ENCODE measurements around the gene STAT1. TPM values are rescaled to one million over a fixed set of nuclear protein-coding genes. Genes with fewer than 3 reads are reported as not detected.
"Not testable (repeated sequence)": the region's sequence is repeated elsewhere in the genome, so short reads cannot be mapped to it uniquely, and the experiment has no call there.

Gene STAT1
- total RNA-seq, 1 donor from 2014 or later, result 139 TPM

GRCh38 chr2:190973726-190974628, 40.0 kb downstream of the STAT1 start:
- Mint-ChIP-seq H3K9me3 (no peaks in the 10 kb centered on the region), H3K4me1 (ENCODE audit: low read depth) (peaks cover 41% of the 10 kb centered on the region), H3K27me3 (ENCODE audit: low read depth) (no peaks in the 10 kb centered on the region), H3K36me3 (ENCODE audit: low read depth) (peaks cover 95% of the 10 kb centered on the region), H3K4me3 (ENCODE audit: low read depth) (no peak overlapping the region), H3K27ac (peak overlapping the region; percentile 73)
- intact Hi-C loops (cut with micrococcal nuclease), result no loop called here
- DNase-seq (ENCODE audit: low spot score), result no peak

- H3K9me3 Mint-ChIP-seq, result no peaks in the 10 kb centered on the region
- H3K4me3 Mint-ChIP-seq (ENCODE audit: low read depth), result no peak overlapping the region
- DNase-seq (ENCODE audit: low spot score), result no peak
- peaks cover 34% of the 10 kb centered on the region for H3K4me1 Mint-ChIP-seq (ENCODE audit: low read depth)
- H3K36me3 Mint-ChIP-seq (ENCODE audit: low read depth), result peaks cover 94% of the 10 kb centered on the region
- intact Hi-C loops (cut with micrococcal nuclease), result no loop called here
- H3K27me3 Mint-ChIP-seq (ENCODE audit: low read depth), result no peaks in the 10 kb centered on the region
- no peak overlapping the region for H3K27ac Mint-ChIP-seq
These were observed 40.7 kb downstream of the STAT1 start for GRCh38 chr2:190973262-190973661.

- Mint-ChIP-seq H3K4me3 (ENCODE audit: low read depth) (no peak overlapping the region), H3K9me3 (no peaks in the 10 kb centered on the region), H3K4me1 (ENCODE audit: low read depth) (peaks cover 33% of the 10 kb centered on the region), H3K27ac (no peak overlapping the region), H3K36me3 (ENCODE audit: low read depth) (peaks cover 94% of the 10 kb centered on the region), H3K27me3 (ENCODE audit: low read depth) (no peaks in the 10 kb centered on the region)
- DNase-seq (ENCODE audit: low spot score), result no peak
- intact Hi-C loops (cut with micrococcal nuclease), result no loop called here
These were observed 41.1 kb downstream of the STAT1 start for GRCh38 chr2:190972846-190973245.

- H3K9me3 Mint-ChIP-seq, result no peaks in the 10 kb centered on the region
- H3K36me3 Mint-ChIP-seq (ENCODE audit: low read depth), result peaks cover 91% of the 10 kb centered on the region
- peaks cover 29% of the 10 kb centered on the region for H3K4me1 Mint-ChIP-seq (ENCODE audit: low read depth)
- no peaks in the 10 kb centered on the region for H3K27me3 Mint-ChIP-seq (ENCODE audit: low read depth)
- intact Hi-C loops (cut with micrococcal nuclease), result no loop called here
- H3K27ac Mint-ChIP-seq, result peak overlapping the region; percentile 71
- H3K4me3 Mint-ChIP-seq (ENCODE audit: low read depth), result no peak overlapping the region
- DNase-seq (ENCODE audit: low spot score), result no peak
These were observed 41.8 kb downstream of the STAT1 start for GRCh38 chr2:190972213-190972612.

GRCh38 chr2:190970873-190971506, 43.0 kb downstream of the STAT1 start:
- Mint-ChIP-seq H3K4me1 (ENCODE audit: low read depth) (peaks cover 26% of the 10 kb centered on the region), H3K27ac (peak overlapping the region; percentile 71), H3K9me3 (no peaks in the 10 kb centered on the region), H3K36me3 (ENCODE audit: low read depth) (peaks cover 88% of the 10 kb centered on the region), H3K27me3 (ENCODE audit: low read depth) (no peaks in the 10 kb centered on the region), H3K4me3 (ENCODE audit: low read depth) (no peak overlapping the region)
- intact Hi-C loops (cut with micrococcal nuclease), result loop anchor here (2.0 kb wide), 1 partner anchor 14 kb away; no protein-coding TSS in a partner anchor
- DNase-seq (ENCODE audit: low spot score), result no peak

GRCh38 chr2:190970160-190970559, 43.8 kb downstream of the STAT1 start:
- no peaks in the 10 kb centered on the region for H3K27me3 Mint-ChIP-seq (ENCODE audit: low read depth)
- peaks cover 27% of the 10 kb centered on the region for H3K4me1 Mint-ChIP-seq (ENCODE audit: low read depth)
- H3K36me3 Mint-ChIP-seq (ENCODE audit: low read depth), result peaks cover 87% of the 10 kb centered on the region
- H3K4me3 Mint-ChIP-seq (ENCODE audit: low read depth), result no peak overlapping the region
- no peak for DNase-seq (ENCODE audit: low spot score)
- intact Hi-C loops (cut with micrococcal nuclease), result loop anchor here (2.0 kb wide), 1 partner anchor 15 kb away; no protein-coding TSS in a partner anchor
- peak overlapping the region; percentile 71 for H3K27ac Mint-ChIP-seq
- H3K9me3 Mint-ChIP-seq, result no peaks in the 10 kb centered on the region

- H3K9me3 Mint-ChIP-seq, result no peaks in the 10 kb centered on the region
- peak overlapping the region; percentile 77 for H3K27ac Mint-ChIP-seq
- no peaks in the 10 kb centered on the region for H3K27me3 Mint-ChIP-seq (ENCODE audit: low read depth)
- DNase-seq (ENCODE audit: low spot score), result no peak
- H3K4me1 Mint-ChIP-seq (ENCODE audit: low read depth), result peaks cover 35% of the 10 kb centered on the region
- H3K4me3 Mint-ChIP-seq (ENCODE audit: low read depth), result no peak overlapping the region
- peaks cover 86% of the 10 kb centered on the region for H3K36me3 Mint-ChIP-seq (ENCODE audit: low read depth)
- intact Hi-C loops (cut with micrococcal nuclease), result no loop called here
These were observed 45.4 kb downstream of the STAT1 start for GRCh38 chr2:190968522-190968921.

- Mint-ChIP-seq H3K27ac (peak overlapping the region; percentile 62), H3K9me3 (no peaks in the 10 kb centered on the region), H3K27me3 (ENCODE audit: low read depth) (no peaks in the 10 kb centered on the region), H3K4me1 (ENCODE audit: low read depth) (peaks cover 34% of the 10 kb centered on the region), H3K4me3 (ENCODE audit: low read depth) (no peak overlapping the region), H3K36me3 (ENCODE audit: low read depth) (peaks cover 80% of the 10 kb centered on the region)
- no peak for DNase-seq (ENCODE audit: low spot score)
- intact Hi-C loops (cut with micrococcal nuclease), result no loop called here
These were observed 48.3 kb downstream of the STAT1 start for GRCh38 chr2:190965580-190966222.

- H3K4me1 Mint-ChIP-seq (ENCODE audit: low read depth), result peaks cover 24% of the 10 kb centered on the region
- peak overlapping the region; percentile 67 for H3K27ac Mint-ChIP-seq
- peaks cover 73% of the 10 kb centered on the region for H3K36me3 Mint-ChIP-seq (ENCODE audit: low read depth)
- no peaks in the 10 kb centered on the region for H3K9me3 Mint-ChIP-seq
- intact Hi-C loops (cut with micrococcal nuclease), result no loop called here
- DNase-seq (ENCODE audit: low spot score), result no peak
- no peaks in the 10 kb centered on the region for H3K27me3 Mint-ChIP-seq (ENCODE audit: low read depth)
- no peak overlapping the region for H3K4me3 Mint-ChIP-seq (ENCODE audit: low read depth)
These were observed 49.7 kb downstream of the STAT1 start for GRCh38 chr2:190964170-190964795.

GRCh38 chr2:190963088-190963487, 50.9 kb downstream of the STAT1 start:
- Mint-ChIP-seq H3K27ac (peak overlapping the region; percentile 42), H3K36me3 (ENCODE audit: low read depth) (peaks cover 70% of the 10 kb centered on the region), H3K27me3 (ENCODE audit: low read depth) (no peaks in the 10 kb centered on the region), H3K9me3 (no peaks in the 10 kb centered on the region), H3K4me3 (ENCODE audit: low read depth) (no peak overlapping the region), H3K4me1 (ENCODE audit: low read depth) (peaks cover 22% of the 10 kb centered on the region)
- intact Hi-C loops (cut with micrococcal nuclease), result no loop called here
- no peak for DNase-seq (ENCODE audit: low spot score)

- no peaks in the 10 kb centered on the region for H3K27me3 Mint-ChIP-seq (ENCODE audit: low read depth)
- DNase-seq (ENCODE audit: low spot score), result no peak
- peaks cover 67% of the 10 kb centered on the region for H3K36me3 Mint-ChIP-seq (ENCODE audit: low read depth)
- intact Hi-C loops (cut with micrococcal nuclease), result no loop called here
- peak overlapping the region; percentile 46 for H3K27ac Mint-ChIP-seq
- H3K4me3 Mint-ChIP-seq (ENCODE audit: low read depth), result no peak overlapping the region
- peaks cover 19% of the 10 kb centered on the region for H3K4me1 Mint-ChIP-seq (ENCODE audit: low read depth)
- H3K9me3 Mint-ChIP-seq, result peaks cover 5% of the 10 kb centered on the region
These were observed 52.0 kb downstream of the STAT1 start for GRCh38 chr2:190961918-190962487.

GRCh38 chr2:190961117-190961516, 52.9 kb downstream of the STAT1 start:
- H3K4me3 Mint-ChIP-seq (ENCODE audit: low read depth); H3K27me3 Mint-ChIP-seq (ENCODE audit: low read depth); H3K27ac Mint-ChIP-seq; intact Hi-C loops (cut with micrococcal nuclease); DNase-seq (ENCODE audit: low spot score): not testable (repeated sequence)
- H3K9me3 Mint-ChIP-seq, result peaks cover 13% of the 10 kb centered on the region
- H3K4me1 Mint-ChIP-seq (ENCODE audit: low read depth), result peaks cover 17% of the 10 kb centered on the region
- H3K36me3 Mint-ChIP-seq (ENCODE audit: low read depth), result peaks cover 71% of the 10 kb centered on the region

Measured in activated T-helper 2 cell treated with anti-CD3 and anti-CD28 coated beads, Interferon-gamma antibody, Interleukin-2, Interleukin-4, amounts not matched to agents 10 μg/mL and 5 μg/mL and 100 μg/mL, durations not matched to agents 14 hours and 24 hours and 36 hours (primary cell).